Mesothelial cell of epicardium (in vitro differentiated cells): Measurements from ENCODE around the gene KCTD2. TPM values are rescaled to one million over a fixed set of nuclear protein-coding genes. Genes with fewer than 3 reads are reported as not detected.
A peak's percentile ranks its signal among the peaks of the same experiment; 100 is the strongest.

Experiments
- DNase-seq, 2 experiments: peaks; one replicate each; pipeline ENCODE4 v3.0.0; 2021; ENCODE audit warnings: low spot score in 2 of 2; ENCODE audit not compliant: unreplicated experiment in 2 of 2
- H3K27ac Mint-ChIP-seq: 2 replicates; pipeline ENCODE4 v1.8.0; 2021; ENCODE audit warnings: mixed read lengths
- H3K27me3 Mint-ChIP-seq: 2 replicates; pipeline ENCODE4 v1.8.0; 2021; ENCODE audit warnings: low read depth, mixed read lengths
- H3K36me3 Mint-ChIP-seq: 2 replicates; pipeline ENCODE4 v1.8.0; 2021; ENCODE audit warnings: mixed read lengths
- H3K4me1 Mint-ChIP-seq: 2 replicates; pipeline ENCODE4 v1.8.0; 2021; ENCODE audit warnings: mixed read lengths
- H3K4me3 Mint-ChIP-seq: 2 replicates; pipeline ENCODE4 v1.8.0; 2021; ENCODE audit warnings: mild to moderate bottlenecking, moderate library complexity, mixed read lengths
- H3K9me3 Mint-ChIP-seq: 2 replicates; pipeline ENCODE4 v1.8.0; 2021; ENCODE audit warnings: mixed read lengths
- CTCF ChIP-seq: fragments of 200-600 bp; sonication (generic); IDR thresholded peaks from one replicate; pipeline ENCODE4 v1.5.0; 2021; ENCODE audit warnings: antibody characterized with exemption; ENCODE audit not compliant: unreplicated experiment
- total RNA-seq: library from RNA; stranded (reverse); gene quantifications from 3 replicates; pipeline ENCODE4 v1.2.1, GENCODE V29; 2021

Gene KCTD2
- total RNA-seq, 1 donor from 2014 or later = 24.1 TPM

DNA sequence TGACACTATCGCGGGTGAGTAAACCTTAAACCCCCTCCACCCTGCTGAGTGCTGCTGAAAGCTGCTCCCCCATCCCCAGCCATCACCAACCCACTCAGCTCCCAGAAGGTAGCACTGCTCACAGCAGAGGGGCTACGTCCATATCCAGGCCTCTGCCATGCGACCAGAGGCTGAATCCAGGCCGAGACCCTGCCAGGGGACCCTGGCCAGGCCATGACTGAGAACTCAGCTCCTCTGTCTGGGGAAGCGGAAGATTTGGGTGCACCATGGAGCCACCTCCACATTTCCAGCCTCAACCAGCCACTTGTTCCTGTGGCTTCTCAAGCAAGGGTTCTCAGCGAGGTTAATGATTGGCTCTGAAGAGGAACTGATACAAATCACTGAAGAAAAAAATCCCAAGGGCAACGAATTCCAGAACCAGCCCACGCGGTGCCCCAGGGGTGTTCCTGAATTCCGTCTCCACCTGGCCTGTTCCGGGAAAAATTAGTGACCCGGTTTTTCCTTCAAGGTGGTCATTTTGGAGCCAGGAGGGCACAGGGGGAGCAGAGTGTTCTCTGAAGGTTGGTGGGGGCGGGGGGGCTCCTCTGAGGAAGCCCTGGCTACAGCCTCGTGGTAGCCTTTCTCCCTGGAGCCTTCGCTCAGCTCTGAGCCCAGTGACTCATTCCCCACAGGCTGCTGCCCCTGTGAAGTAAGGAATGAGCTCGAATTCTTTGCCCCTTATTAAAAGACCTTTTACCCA lies 31.4 kb downstream of the KCTD2 start:
- Mint-ChIP-seq H3K4me1 (peaks cover 19% of the 10 kb centered on the region), H3K4me3 (no peak overlapping the region), H3K27ac (peak overlapping the region; percentile 73), H3K9me3 (no peaks in the 10 kb centered on the region), H3K36me3 (no peaks in the 10 kb centered on the region), H3K27me3 (no peaks in the 10 kb centered on the region)
- no peak for DNase-seq
- TF ChIP-seq CTCF = no peak

- H3K36me3 Mint-ChIP-seq = no peaks in the 10 kb centered on the region
- no peaks in the 10 kb centered on the region for H3K9me3 Mint-ChIP-seq
- no peaks in the 10 kb centered on the region for H3K27me3 Mint-ChIP-seq
- TF ChIP-seq CTCF = no peak
- H3K27ac Mint-ChIP-seq = peak overlapping the region; percentile 73
- DNase-seq = no peak
- H3K4me1 Mint-ChIP-seq = peaks cover 18% of the 10 kb centered on the region
- H3K4me3 Mint-ChIP-seq = no peak overlapping the region
These were observed 32.0 kb downstream of the KCTD2 start for GRCh38 chr17:75079023-75079373.

- H3K27me3 Mint-ChIP-seq = no peaks in the 10 kb centered on the region
- DNase-seq = no peak
- peaks cover 30% of the 10 kb centered on the region for H3K4me1 Mint-ChIP-seq
- H3K27ac Mint-ChIP-seq = no peak overlapping the region
- no peaks in the 10 kb centered on the region for H3K9me3 Mint-ChIP-seq
- H3K36me3 Mint-ChIP-seq = no peaks in the 10 kb centered on the region
- no peak for TF ChIP-seq CTCF
- no peak overlapping the region for H3K4me3 Mint-ChIP-seq
These were observed 34.9 kb downstream of the KCTD2 start for GRCh38 chr17:75081611-75082540.

DNA sequence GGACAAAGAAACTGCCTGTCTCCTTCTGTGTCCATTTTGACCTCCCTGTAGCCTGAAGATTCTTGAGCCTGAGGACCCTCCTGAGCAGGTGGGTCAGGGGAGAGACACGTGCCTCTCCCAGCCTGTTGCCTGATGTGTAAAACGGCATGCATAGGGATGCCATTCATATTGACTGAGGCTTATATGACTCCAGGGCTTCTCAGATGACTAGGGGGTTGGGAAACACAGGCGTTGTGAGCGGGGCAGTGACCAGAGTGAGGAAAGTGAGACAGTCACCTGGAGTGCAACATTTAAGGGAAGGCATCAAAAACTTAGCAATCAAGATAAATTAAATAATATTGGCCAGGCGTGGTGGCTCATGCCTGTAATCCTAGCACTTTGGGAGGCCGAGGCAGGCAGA lies 35.7 kb downstream of the KCTD2 start:
- Mint-ChIP-seq H3K27ac (no peak overlapping the region), H3K4me1 (peaks cover 35% of the 10 kb centered on the region), H3K9me3 (no peaks in the 10 kb centered on the region), H3K4me3 (no peak overlapping the region), H3K27me3 (no peaks in the 10 kb centered on the region), H3K36me3 (no peaks in the 10 kb centered on the region)
- TF ChIP-seq CTCF = no peak
- no peak for DNase-seq

DNA sequence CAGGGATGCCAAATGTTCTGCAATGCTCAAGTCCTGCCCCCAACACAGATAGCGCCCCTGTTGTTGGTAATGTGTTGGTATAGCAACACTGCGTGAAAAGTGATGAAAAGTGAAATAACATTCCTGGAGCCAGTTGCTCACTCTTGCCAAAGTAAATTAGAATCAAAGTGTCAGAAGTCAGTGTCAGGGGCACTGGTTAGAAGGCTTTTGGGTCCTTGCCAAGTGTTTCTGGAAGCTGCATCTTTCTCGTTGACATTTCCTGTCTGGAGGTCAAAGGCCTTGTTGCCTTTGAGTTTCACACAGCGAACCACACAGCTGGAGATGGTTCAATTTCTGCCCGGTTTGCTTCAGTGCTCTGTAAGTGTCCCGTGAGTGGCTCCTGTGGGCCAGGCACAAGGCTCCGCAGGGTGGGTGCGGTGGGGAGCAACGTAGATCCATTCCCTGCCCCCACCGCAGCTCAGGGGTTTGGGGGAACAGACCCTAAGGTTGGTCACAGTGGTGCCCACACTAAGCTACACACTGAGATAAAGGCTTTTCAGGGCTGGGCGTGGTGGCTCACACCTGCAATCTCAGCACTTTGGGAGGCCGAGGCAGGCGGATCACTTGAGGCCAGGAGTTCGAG lies 37.1 kb downstream of the KCTD2 start:
- Mint-ChIP-seq H3K4me3 (no peak overlapping the region), H3K4me1 (peaks cover 36% of the 10 kb centered on the region), H3K27ac (peak overlapping the region; percentile 71), H3K27me3 (no peaks in the 10 kb centered on the region), H3K9me3 (no peaks in the 10 kb centered on the region), H3K36me3 (no peaks in the 10 kb centered on the region)
- no peak for DNase-seq
- TF ChIP-seq CTCF = no peak
